ENCODE results near the gene DICER1.

DICER1 gene

GRCh38 chr14:95054346-95055280, 102.7 kb downstream of the DICER1 start:
- no peak for FAIRE-seq

- FAIRE-seq, result no peak
These were observed 105.2 kb downstream of the DICER1 start for GRCh38 chr14:95052016-95052585.

GRCh38 chr14:95049952-95050351, 107.4 kb downstream of the DICER1 start:
- no peak for FAIRE-seq

- no peak for FAIRE-seq
These were observed 108.5 kb downstream of the DICER1 start for GRCh38 chr14:95048771-95049312.

GRCh38 chr14:95047754-95048153, 109.6 kb downstream of the DICER1 start:
- no peak for FAIRE-seq

GRCh38 chr14:95046711-95047681, 110.3 kb downstream of the DICER1 start:
- FAIRE-seq, result no peak

GRCh38 chr14:95045836-95046430, 111.4 kb downstream of the DICER1 start:
- FAIRE-seq, result no peak

GRCh38 chr14:95045106-95045701, 112.1 kb downstream of the DICER1 start:
- FAIRE-seq, result no peak

GRCh38 chr14:95044463-95045105, 112.7 kb downstream of the DICER1 start:
- no peak for FAIRE-seq

- no peak for FAIRE-seq
These were observed 113.4 kb downstream of the DICER1 start for GRCh38 chr14:95043732-95044462.

- FAIRE-seq, result no peak
These were observed 114.0 kb downstream of the DICER1 start for GRCh38 chr14:95043314-95043713.

- FAIRE-seq, result no peak
These were observed 115.8 kb downstream of the DICER1 start for GRCh38 chr14:95041477-95042020.

GRCh38 chr14:95040708-95041476, 116.4 kb downstream of the DICER1 start:
- FAIRE-seq, result no peak

GRCh38 chr14:95039993-95040348, 117.4 kb downstream of the DICER1 start:
- FAIRE-seq, result no peak

GRCh38 chr14:95039259-95039992, 117.9 kb downstream of the DICER1 start:
- FAIRE-seq, result no peak

- FAIRE-seq, result no peak
These were observed 118.6 kb downstream of the DICER1 start for GRCh38 chr14:95038521-95039250.

- no peak for FAIRE-seq
These were observed 120.1 kb downstream of the DICER1 start for GRCh38 chr14:95037273-95037672.
